ENCODE data around the gene USF2. TPM values are rescaled to one million over a fixed set of nuclear protein-coding genes. Genes with fewer than 3 reads are reported as not detected.

Gene USF2
- polyA plus RNA-seq, 2 of the 4 experiments (the other 2 are of a cell fraction) = 118 to 141 TPM

GRCh38 chr19:35301961-35302360 lies 33.2 kb downstream of the USF2 start (continued):
- no peak for TF ChIP-seq CTCF (IDR thresholded peaks at IDR 0.05)
- TF ChIP-seq SMC3 (IDR thresholded peaks at IDR 0.05) = no peak
- no peak for TF ChIP-seq HDAC2 (IDR thresholded peaks at IDR 0.05)
- no peak for TF ChIP-seq BHLHE40 (IDR thresholded peaks at IDR 0.05; ENCODE audit: low read depth, low read length)
- no peak for TF ChIP-seq ELK1 (IDR thresholded peaks at IDR 0.05; ENCODE audit: low read depth, low read length)
- no peak for TF ChIP-seq HES2 (IDR thresholded peaks at IDR 0.05)
- TF ChIP-seq SREBF2 (IDR thresholded peaks at IDR 0.05) = no peak

GRCh38 chr19:35302446-35302845 lies 33.7 kb downstream of the USF2 start:
- no peak overlapping the region for H3K4me3 ChIP-seq
- POLR2A ChIA-PET = interaction anchor here (0.6 kb wide), 1 partner anchor 343 kb away, joined by 6 read pairs; no protein-coding TSS in a partner anchor
- CTCF ChIA-PET = interaction anchor here (1.4 to 1.7 kb wide), 2 partner anchors 21 kb away, joined by 4 read pairs; no protein-coding TSS in a partner anchor
- no peak overlapping the region for H3K4me2 ChIP-seq
- no peak overlapping the region for H3K27ac ChIP-seq
- WGBS (ENCODE audit: missing lambda C conversion rate) = 41% methylated on average over 16 of the region's 16 CpGs
- FAIRE-seq = no peak
- H3K9me3 ChIP-seq = 0 out of 3 replicates have a peak, but pooled peaks cover 2% of the 10 kb centered on the region
- no peak for TF ChIP-seq MAFK (IDR thresholded peaks at IDR 0.05; ENCODE audit: partially characterized antibody)
- TF ChIP-seq NFE2L2 (conservative IDR thresholded peaks at IDR 0.05; ENCODE audit: low read length) = no peak
- no peak for TF ChIP-seq RNF2 (IDR thresholded peaks at IDR 0.05; ENCODE audit: borderline replicate concordance, low read depth)
- ATAC-seq = peak; percentile 15 to 20; a peak in 3 of 6 replicates
- H3K4me1 ChIP-seq = 0 out of 3 replicates have a peak, but pooled peaks cover 2% of the 10 kb centered on the region
- DNase-seq (ENCODE audit: low read depth in 1 of 2, low spot score in 1 of 2) = no peak

- no peak overlapping the region for H3K4me3 ChIP-seq
- ChIA-PET POLR2A (interaction anchor here (0.5 kb wide), 1 partner anchor 35 kb away, joined by 3 read pairs; no protein-coding TSS in a partner anchor), CTCF (interaction anchor here (1.0 to 1.9 kb wide), 2 partner anchors 13 to 34 kb away, joined by 3 to 9 read pairs; partner anchors contain the start of gene USF2)
- 52% methylated on average over 6 of the region's 6 CpGs for WGBS (ENCODE audit: missing lambda C conversion rate)
- H3K9me3 ChIP-seq = 0 out of 3 replicates have a peak, but pooled peaks cover 2% of the 10 kb centered on the region
- FAIRE-seq (no peak), ATAC-seq (no peak; a peak in 1 of 6 replicates), DNase-seq (ENCODE audit: low read depth in 1 of 2, low spot score in 1 of 2) (no peak)
- no peak for TF ChIP-seq ZFP36 (IDR thresholded peaks at IDR 0.05; ENCODE audit: borderline replicate concordance, partially characterized antibody)
- TF ChIP-seq ELK1 (IDR thresholded peaks at IDR 0.05; ENCODE audit: low read depth, low read length) = no peak
- H3K4me2 ChIP-seq = no peak overlapping the region
- 0 out of 3 replicates have a peak, but pooled peaks cover 2% of the 10 kb centered on the region for H3K4me1 ChIP-seq
- H3K27ac ChIP-seq = no peak overlapping the region
These were observed 34.7 kb downstream of the USF2 start for GRCh38 chr19:35303357-35303915.

- no peak for FAIRE-seq
- CTCF ChIA-PET = interaction anchor here (0.6 to 2.6 kb wide), 7 partner anchors 8 to 49 kb away, joined by 3 to 9 read pairs (median 5); partner anchors contain the start of gene USF2
These were observed 35.3 kb downstream of the USF2 start for GRCh38 chr19:35304036-35304435.

More at GRCh38 chr19:35304036-35304435, 35.3 kb downstream of the USF2 start:
- no peak for DNase-seq (ENCODE audit: low read depth in 1 of 2, low spot score in 1 of 2)
- Histone ChIP-seq H3K4me3 (no peak overlapping the region), H3K27ac (no peak overlapping the region), H3K4me2 (no peak overlapping the region), H3K9me3 (0 out of 3 replicates have a peak, but pooled peaks cover 2% of the 10 kb centered on the region), H3K4me1 (0 out of 3 replicates have a peak, but pooled peaks cover 2% of the 10 kb centered on the region)
- 73% methylated on average over 11 of the region's 11 CpGs for WGBS (ENCODE audit: missing lambda C conversion rate)
- ATAC-seq = no peak
- POLR2A ChIA-PET = interaction anchor here (0.5 kb wide), 1 partner anchor 36 kb away, joined by 3 read pairs; no protein-coding TSS in a partner anchor
- TF ChIP-seq POLR2AphosphoS2 (conservative IDR thresholded peaks at IDR 0.05; ENCODE audit: low read length) (no peak), EHF (CRISPR knock-in tag; IDR thresholded peaks at IDR 0.05) (no peak), MYC (IDR thresholded peaks at IDR 0.05; ENCODE audit: borderline replicate concordance, low read length) (no peak), EHMT2 (IDR thresholded peaks at IDR 0.05; ENCODE audit: low read depth) (no peak), SMC3 (IDR thresholded peaks at IDR 0.05) (no peak), HES2 (IDR thresholded peaks at IDR 0.05) (no peak), BHLHE40 (IDR thresholded peaks at IDR 0.05; ENCODE audit: low read depth, low read length) (no peak), JUN (IDR thresholded peaks at IDR 0.05) (no peak), ZNF302 (CRISPR knock-in tag; IDR thresholded peaks at IDR 0.05) (no peak)

All from A549 (cell line).